GM15510 (cell line): ENCODE results near the gene TAS2R60.

Source experiments
- POLR2A ChIP-seq: IDR thresholded peaks from 3 replicates; pipeline ENCODE4 v1.6.1; 2011; ENCODE audit warnings: borderline replicate concordance; ENCODE audit not compliant: insufficient read length; ENCODE audit errors: extremely low read depth

Gene TAS2R60

DNA sequence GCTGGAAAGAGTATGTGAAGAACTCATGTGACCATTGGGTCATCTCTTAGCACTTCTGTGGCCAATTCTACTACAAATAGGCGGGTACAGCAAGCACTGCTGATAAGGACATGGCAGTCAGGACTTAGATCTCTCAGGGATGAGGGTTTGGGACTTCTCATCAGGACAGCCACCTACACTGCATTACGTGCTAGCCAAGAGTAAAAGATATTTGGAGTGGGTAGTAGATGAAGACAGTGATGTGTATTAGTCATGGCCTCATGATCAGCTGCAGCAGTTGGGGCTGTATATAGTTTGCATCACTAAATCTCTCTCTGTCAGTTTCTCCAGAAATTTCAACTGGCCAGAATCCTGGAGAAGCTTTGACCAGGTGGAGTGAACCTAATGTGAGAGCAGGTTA is 9.2 kb downstream of the TAS2R60 start:
- no peak for TF ChIP-seq POLR2A

DNA sequence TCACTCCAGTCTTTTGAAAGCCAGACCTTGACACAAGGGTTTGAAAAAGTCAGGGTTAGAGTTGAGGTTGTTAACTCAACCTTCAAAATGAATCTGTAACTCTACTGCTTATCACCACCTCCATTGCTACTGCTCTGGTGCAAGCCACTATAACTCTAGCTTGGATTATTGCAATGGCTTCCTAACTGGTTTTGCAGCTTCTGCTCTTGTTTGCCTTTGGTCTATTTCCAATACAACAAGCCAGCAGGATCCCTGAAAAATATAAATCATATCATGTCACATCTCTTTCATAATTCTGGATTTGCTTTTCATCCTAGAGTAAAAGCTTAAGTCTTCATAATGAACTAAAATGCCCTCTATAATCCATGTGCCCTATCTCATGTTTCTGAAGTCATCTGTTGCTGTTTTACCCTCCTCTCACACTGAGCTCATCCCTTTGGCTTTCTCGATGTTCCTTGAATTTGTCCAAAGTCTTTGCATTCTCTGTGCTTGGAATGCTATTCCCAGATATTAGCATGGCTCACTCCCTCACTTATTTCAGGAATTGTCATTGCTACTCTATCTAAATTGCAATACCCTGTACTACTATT is 10.9 kb downstream of the TAS2R60 start:
- no peak for TF ChIP-seq POLR2A

DNA sequence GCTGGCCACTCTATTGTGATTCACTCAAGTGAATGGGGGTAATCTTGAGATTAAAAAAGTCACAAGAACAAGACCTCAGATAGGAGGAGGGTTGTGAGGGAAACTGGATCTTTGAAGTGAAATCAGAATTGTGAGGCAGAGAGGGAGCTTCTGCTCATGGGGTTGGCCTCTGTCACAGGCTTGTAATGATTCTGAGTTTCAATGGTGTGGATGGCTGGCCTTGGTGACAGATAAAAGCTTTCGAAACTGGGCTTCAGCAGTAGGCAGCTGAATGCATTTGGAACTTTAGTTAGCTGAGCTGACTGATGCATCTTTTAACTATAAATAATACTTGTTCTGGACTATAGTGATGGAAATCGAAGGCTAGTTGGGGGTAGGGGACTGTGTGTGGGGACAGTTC is 12.2 kb downstream of the TAS2R60 start:
- no peak for TF ChIP-seq POLR2A

DNA sequence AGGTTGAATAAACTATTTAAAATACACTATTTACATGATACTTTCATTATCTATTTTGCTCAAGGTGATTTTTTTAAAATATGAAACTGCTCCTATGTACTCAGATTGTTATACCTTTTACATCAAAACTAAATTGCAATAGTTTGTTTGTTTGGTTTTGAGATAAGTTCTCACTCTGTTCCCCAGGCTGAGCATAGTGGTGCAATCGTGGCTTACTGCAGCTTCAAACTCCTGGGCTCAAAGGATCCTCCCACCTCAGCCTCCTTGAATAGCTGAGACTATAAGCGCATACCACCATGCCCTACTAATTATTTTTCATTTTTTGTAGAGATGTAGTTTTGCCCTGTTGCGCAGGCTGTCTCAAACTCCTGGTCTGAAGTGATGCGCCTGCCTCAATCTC is 12.7 kb downstream of the TAS2R60 start:
- TF ChIP-seq POLR2A: no peak

DNA sequence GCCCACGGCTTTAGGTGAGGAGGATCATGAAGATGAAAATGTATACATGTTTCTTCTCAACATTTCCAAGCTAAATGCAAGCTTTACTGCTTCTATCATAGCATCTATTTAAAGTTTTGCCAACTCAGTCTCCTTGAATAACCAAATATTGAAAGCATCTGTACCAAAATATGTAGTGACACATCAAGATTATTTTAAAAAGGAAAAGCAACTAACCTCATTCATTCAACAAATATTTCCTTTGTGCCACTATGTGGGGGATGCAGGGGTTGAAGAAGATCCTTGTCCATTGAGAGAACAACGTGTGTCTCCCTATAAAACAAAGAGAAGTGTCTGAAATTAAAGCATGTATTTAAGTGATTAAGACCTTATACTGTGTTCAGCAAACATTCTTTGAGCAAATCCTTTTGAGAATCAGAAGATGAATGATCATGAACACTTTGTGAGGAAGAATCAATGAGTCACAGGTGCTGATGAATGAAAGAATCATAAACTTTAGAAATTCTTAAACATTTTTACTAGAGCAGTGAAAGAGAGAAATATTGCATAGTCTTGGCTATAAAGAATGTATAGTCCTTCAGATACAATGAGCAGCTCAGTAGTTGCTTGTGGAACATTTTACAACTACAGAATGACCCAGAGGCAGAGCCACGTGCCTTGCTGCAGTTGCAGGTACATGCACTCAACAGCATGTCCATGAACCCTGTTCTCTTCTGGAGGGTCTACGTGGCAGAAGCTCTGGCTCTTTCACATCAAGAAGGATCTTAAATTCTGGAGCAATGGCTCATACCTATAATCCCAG is 13.9 kb downstream of the TAS2R60 start:
- TF ChIP-seq POLR2A: no peak

DNA sequence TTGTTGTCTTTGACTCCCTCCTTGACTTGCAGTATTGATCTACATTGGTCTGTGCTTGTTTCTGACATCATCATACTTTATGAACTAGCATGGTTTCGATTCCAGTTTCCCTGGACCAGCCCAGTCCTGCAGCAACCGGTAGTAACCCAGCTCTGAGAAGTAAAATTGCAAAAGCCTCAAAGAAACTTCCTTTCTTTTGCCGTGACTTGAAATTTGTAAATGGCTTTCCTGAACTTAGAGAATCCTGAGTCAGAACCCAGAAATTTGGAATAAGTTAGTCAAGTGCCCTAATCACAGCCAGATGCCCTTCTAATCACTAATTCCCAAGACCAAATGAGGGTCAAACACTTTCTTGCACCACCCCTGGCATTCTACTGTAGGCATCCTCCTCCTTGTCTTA is 15.0 kb downstream of the TAS2R60 start:
- no peak for TF ChIP-seq POLR2A

DNA sequence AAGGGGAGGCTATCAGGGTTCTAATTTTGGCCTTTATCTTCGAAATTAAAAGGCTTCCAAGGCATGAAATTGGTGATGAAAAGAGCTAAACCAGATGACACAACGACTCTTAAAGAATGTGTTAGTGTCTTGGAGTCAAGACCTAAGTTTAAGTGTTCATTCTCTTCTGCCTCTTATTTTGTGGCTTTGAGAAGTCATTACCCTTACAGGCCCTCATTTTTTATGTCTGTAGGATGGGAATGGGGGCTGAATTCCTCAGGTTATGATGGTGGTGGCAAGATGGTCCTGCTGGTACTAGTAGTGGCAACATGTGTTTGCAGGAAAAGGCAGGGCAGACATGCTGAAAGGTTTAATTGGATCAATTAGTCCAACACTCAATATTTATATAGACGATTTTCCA is 15.4 kb downstream of the TAS2R60 start:
- TF ChIP-seq POLR2A: no peak

DNA sequence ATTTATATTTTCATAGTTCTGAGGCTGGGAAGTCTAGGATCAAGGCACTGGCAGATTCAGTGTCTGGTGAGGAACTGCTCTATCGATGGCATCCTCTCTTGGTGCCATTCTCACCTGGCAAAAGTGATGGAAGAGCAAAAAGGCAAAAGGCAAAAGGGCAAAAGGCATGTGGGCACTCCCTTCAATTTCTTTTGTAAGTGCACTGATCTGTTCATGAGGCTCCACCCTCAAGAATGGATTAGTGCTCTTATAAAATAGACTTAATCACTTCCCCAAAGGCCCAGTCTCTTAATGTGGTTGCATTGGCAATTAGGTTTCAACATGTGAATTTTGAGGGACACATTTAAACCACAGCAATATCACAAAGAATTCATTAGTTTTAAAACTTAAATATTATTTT is 16.1 kb downstream of the TAS2R60 start:
- no peak for TF ChIP-seq POLR2A

DNA sequence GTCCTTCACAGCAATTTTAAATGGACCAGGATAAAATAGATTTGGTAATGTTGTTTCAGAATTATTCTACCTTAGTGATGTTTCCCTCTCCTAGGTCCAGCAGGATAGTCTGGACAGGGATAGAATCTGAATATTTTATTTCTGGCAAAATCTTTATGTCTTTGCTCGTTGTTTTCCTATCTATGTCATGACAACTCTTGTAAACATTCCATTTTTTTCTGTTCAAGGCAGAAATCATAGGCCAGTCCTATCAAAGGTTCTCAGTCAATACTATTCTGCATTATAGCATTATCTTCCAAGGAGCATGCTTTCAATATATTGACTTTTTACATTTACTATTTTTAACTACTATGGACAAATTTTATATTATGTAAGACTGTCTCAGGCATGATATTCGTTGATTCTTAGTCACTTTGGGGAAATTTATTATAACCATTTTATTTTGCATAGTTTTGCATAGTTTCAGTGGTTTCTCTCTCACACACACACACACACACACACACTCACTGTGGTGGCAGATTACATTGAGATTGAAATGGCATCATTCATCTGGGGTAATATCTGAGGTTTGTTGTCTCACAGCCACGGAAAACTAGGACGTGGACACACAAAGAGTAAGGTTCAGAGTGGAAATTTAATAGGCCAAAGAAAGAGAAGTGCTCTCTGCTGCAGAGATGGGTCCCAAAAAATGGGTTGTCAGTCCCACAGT is 17.2 kb downstream of the TAS2R60 start:
- no peak for TF ChIP-seq POLR2A

DNA sequence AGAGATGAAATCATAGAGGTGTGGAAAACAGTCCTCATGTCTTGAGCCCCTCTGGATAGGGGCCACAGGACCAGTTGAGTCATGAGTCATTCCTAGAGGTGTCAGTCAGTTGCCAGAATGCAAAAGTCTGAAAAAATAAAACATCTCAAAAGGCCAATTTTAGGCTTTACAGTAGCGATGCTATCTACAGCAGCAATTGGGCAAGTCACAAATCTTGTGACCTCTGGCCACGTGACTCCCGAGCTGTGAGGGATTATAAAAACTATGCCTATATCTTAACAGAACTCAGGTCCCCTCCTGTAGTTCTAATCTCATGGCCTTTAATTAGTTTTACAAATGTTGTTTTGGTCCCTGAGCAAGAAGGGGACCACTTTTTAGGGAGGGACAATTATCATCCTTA is 18.8 kb downstream of the TAS2R60 start:
- no peak for TF ChIP-seq POLR2A

DNA sequence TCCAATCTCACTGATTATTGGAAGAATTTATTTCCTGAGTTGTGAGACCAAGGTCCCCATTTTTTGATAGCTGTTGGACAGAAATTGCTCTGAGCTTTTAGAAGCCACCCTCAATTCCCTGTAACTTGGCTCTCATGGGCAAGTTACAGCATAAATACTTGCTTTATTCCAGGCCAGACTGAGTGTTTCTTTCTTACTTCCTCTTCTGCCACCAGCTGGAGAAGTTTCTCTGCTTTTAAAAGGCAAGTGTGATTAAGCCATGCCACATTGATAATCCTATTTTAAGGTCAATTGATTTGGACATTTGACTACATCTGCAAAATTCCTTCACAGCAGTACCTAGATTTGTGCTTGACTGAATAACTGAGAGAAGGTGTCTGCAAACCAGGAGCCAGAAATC is 20.3 kb downstream of the TAS2R60 start:
- TF ChIP-seq POLR2A: no peak

DNA sequence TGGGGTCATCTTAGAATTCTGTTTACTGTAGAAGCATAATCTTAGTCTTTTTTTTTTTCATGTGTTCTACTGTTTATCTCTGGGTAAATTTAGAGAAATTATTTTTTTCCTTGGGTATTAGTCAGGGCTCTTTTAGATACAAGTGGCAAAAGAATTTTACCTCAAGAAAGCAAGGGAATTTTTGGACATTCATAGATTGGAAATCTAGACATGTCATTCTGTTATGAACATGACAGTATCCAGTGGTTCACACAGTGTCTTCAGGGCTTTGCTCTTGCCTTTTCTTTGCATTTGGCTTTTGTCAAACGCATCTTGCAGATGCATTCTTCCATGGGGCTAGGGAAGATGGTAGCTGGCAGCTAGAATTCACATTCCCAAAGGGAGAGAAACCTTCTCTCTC is 20.7 kb downstream of the TAS2R60 start:
- TF ChIP-seq POLR2A: no peak

DNA sequence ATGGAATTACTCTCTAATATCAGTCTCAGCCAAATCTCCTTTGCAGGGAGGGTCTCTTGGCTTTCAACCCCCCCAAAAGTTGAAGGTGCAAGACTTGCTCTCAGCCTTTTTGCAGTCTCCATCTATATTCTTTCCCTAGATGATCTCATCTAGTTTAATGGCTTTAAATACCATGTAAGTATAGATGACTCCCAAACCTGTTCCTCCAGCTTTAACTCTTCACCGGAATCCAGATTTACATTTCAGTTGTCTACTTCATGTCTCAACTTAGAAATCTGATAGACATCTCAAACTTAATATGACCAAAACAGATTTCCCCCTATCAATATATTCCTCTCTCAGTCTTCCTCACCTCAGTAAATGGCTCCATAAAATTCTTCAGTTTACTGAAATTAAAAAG is 24.5 kb downstream of the TAS2R60 start:
- TF ChIP-seq POLR2A: no peak

DNA sequence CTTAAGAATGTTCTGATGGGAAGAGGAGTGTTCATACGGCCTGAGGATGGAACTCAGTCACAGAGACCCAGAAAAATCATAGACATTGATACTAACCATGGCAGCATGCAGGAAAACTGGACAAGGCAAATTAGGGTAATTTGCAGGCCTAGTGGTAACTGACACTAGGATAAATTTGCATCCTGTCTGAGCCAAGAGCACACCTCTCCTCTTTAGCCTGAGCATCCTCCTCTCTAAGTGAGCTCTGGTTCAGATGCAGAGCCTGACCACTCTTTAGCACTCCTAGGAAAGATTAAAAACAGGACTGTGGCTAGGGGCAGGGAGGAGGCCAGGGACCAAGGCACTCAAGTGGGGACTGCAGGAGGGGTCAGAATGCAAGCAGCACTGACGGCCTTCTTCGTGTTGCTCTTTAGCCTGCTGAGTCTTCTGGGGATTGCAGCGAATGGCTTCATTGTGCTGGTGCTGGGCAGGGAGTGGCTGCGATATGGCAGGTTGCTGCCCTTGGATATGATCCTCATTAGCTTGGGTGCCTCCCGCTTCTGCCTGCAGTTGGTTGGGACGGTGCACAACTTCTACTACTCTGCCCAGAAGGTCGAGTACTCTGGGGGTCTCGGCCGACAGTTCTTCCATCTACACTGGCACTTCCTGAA is 34.4 kb downstream of the TAS2R60 start, which contains the start of gene TAS2R41:
TSS of gene TAS2R41 (plus strand) at position 373 of the 650 bp plus-strand sequence. CDS start at position 373, 0 bp downstream.
- no peak for TF ChIP-seq POLR2A

DNA sequence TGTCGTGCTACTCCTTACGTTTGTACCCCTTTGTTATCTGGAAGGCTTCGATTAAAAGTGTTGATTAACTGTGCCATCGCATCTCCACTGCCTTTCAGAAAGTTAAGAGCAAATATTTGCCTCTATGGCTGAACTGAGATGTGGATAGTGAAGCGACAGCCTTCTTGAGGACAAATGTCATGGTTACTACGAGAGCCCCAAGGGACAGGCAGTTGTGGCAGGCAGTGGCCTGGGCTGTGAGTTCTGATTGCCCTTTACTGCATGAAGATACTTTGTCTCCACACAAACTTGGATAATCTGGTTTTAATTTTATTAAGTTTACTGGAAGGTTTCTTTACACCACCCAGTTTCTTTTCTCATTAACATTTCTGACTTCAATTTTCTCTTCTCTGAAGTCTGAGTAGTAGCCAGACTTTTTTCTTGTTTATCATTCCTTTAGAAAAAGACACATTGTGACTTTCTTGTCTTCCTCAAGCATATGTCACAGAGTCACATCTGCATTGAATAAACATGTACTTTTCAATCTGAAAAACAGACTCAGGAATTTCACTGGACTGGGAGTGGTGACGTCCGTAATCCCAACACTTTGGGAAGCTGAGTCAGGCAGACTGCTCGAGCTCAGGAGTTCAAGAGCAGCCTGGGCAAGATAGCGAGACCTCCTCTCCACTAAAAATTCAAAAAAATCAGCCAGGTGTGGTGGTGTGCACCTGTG is 36.0 kb downstream of the TAS2R60 start:
- TF ChIP-seq POLR2A: no peak

DNA sequence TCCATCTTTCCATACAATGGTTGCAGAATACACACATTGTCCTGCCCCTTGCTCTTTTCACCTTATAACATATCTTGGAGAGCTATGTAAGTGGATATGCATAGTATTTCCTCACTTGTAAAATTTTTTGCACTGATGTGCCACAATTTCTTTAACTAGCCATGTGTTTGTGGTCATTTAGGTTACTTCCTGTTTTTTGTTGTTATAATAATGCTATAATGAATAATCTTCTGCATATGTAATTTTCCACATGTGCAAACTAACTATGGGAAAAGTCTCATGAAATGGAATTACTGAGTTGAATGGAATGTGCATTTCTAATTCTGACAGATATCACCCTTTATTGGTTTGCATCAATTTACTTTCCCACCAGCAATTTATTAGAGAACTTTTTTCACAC is 37.2 kb downstream of the TAS2R60 start:
- no peak for TF ChIP-seq POLR2A

DNA sequence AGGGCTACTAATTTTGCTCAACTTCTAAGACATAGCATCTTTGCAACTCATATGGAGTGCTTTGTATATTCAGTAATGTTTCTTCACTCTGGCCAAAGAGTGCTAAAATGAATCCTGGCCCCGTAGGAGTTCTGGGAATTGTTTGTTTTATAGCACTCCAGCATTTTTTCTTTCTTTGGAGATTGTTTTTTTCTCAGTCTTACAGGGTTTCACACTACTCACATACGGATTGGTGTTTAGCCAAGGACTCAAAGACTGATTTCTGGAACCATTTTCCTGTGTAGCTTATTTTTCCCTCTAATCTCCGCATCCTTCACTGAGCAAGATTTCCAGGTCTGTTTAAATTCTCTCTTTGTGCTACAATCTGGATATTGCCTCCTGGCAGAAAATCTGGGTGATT is 40.9 kb downstream of the TAS2R60 start:
- TF ChIP-seq POLR2A: no peak
